Stimulated activated CD4-positive, alpha-beta T cell treated with anti-CD3 and anti-CD28 coated beads, Interleukin-1b, Interleukin-23, amount 100 ng/mL, for 4 hours (primary cell): ENCODE measurements around the gene SPRR5.

Source experiments
- DNase-seq, 2 donors: peaks; one replicate each; pipeline ENCODE4 v3.0.0-alpha.2; 2020; ENCODE audit warnings: low read depth in 2 of 2

Gene SPRR5

GRCh38 chr1:152946248-152946647 is 758 bp upstream of the SPRR5 start:
- DNase-seq, result no peak

- no peak for DNase-seq
Observed at GRCh38 chr1:152951711-152952110, 4.7 kb downstream of the SPRR5 start.

GRCh38 chr1:152953761-152954160 is 6.8 kb downstream of the SPRR5 start:
- no peak for DNase-seq

GRCh38 chr1:152954436-152954835 is 7.4 kb downstream of the SPRR5 start:
- DNase-seq, result no peak

GRCh38 chr1:152957561-152957960 is 10.6 kb downstream of the SPRR5 start:
- DNase-seq, result no peak

GRCh38 chr1:152959273-152959672 is 12.3 kb downstream of the SPRR5 start:
- DNase-seq, result no peak

GRCh38 chr1:152959801-152960451 is 12.9 kb downstream of the SPRR5 start:
- DNase-seq, result no peak

- DNase-seq, result no peak
Observed at GRCh38 chr1:152960452-152961044, 13.5 kb downstream of the SPRR5 start.

- no peak for DNase-seq
Observed at GRCh38 chr1:152961226-152961891, 14.4 kb downstream of the SPRR5 start.

GRCh38 chr1:152962876-152963415 is 15.9 kb downstream of the SPRR5 start:
- no peak for DNase-seq

GRCh38 chr1:152964536-152964935 is 17.5 kb downstream of the SPRR5 start:
- DNase-seq, result no peak

- DNase-seq, result no peak
Observed at GRCh38 chr1:152965853-152966252, 18.8 kb downstream of the SPRR5 start.

GRCh38 chr1:152967201-152967600 is 20.2 kb downstream of the SPRR5 start:
- DNase-seq, result no peak

- DNase-seq, result no peak
Observed at GRCh38 chr1:152968248-152968647, 21.2 kb downstream of the SPRR5 start.

GRCh38 chr1:152969036-152969435 is 22.0 kb downstream of the SPRR5 start:
- DNase-seq, result no peak

GRCh38 chr1:152970495-152970894 is 23.5 kb downstream of the SPRR5 start, which contains the start of gene SPRR4:
SPRR4 (plus strand) TSS chr1:152970648; CDS start chr1:152971891, 1,243 bp downstream.
- no peak for DNase-seq

GRCh38 chr1:152972196-152972886 is 25.3 kb downstream of the SPRR5 start:
- DNase-seq, result no peak

- DNase-seq, result no peak
Observed at GRCh38 chr1:152976688-152977087, 29.7 kb downstream of the SPRR5 start.

GRCh38 chr1:152977614-152978013 is 30.6 kb downstream of the SPRR5 start:
- DNase-seq, result no peak

- DNase-seq, result no peak
Observed at GRCh38 chr1:152980676-152981075, 33.7 kb downstream of the SPRR5 start.

GRCh38 chr1:152981146-152981871 is 34.3 kb downstream of the SPRR5 start:
- DNase-seq, result no peak

- no peak for DNase-seq
Observed at GRCh38 chr1:152982076-152982475, 35.1 kb downstream of the SPRR5 start.
